IMR-90 (cell line): ENCODE data around the gene COL4A2.

ENCODE experiments used
- MXI1 ChIP-seq: IDR thresholded peaks from 2 replicates; pipeline ENCODE4 v1.6.1; 2012; ENCODE audit warnings: low read depth, mild to moderate bottlenecking, low read length, moderate library complexity, borderline replicate concordance
- POLR2A ChIP-seq: IDR thresholded peaks from 2 replicates; pipeline ENCODE4 v1.6.1; 2012; ENCODE audit warnings: mild to moderate bottlenecking, low read depth, low read length
- RAD21 ChIP-seq: IDR thresholded peaks from 2 replicates; pipeline ENCODE4 v1.6.1; 2012; ENCODE audit warnings: low read length, improper control_type of control experiment
- RFX5 ChIP-seq: IDR thresholded peaks from 2 replicates; pipeline ENCODE4 v1.8.0; 2012; ENCODE audit warnings: low read depth, mild to moderate bottlenecking, low read length, moderate library complexity
- TF ChIP-seq, protein P1 (sequence below): conservative IDR thresholded peaks from 2 replicates; pipeline ENCODE4 v1.5.1; 2012; ENCODE audit warnings: mild to moderate bottlenecking, low read depth, low read length, improper control_type of control experiment

DNA sequence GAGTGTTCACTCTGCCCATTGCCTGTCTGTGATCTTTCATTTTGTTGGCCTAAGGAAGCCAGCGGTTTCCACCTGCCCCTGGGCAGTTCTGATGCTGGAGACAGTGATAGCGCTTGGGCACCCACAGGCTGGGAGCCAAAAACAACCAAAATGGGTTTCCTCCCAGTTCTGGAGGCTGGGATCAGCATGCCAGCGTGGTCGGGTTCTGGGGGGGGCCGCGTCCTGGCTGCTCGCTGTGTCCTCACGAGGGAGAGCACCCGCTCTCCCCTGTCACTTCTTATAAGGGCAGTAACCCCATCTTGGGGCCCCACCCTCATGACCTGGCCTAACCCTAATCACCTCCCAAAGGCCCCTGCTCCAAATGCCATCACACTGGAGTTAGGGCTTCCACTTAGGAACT lies 186.5 kb downstream of the COL4A2 start:
- TF ChIP-seq RFX5 (no peak), MXI1 (no peak), POLR2A (no peak), RAD21 (no peak)
- TF ChIP-seq, protein P1, sequence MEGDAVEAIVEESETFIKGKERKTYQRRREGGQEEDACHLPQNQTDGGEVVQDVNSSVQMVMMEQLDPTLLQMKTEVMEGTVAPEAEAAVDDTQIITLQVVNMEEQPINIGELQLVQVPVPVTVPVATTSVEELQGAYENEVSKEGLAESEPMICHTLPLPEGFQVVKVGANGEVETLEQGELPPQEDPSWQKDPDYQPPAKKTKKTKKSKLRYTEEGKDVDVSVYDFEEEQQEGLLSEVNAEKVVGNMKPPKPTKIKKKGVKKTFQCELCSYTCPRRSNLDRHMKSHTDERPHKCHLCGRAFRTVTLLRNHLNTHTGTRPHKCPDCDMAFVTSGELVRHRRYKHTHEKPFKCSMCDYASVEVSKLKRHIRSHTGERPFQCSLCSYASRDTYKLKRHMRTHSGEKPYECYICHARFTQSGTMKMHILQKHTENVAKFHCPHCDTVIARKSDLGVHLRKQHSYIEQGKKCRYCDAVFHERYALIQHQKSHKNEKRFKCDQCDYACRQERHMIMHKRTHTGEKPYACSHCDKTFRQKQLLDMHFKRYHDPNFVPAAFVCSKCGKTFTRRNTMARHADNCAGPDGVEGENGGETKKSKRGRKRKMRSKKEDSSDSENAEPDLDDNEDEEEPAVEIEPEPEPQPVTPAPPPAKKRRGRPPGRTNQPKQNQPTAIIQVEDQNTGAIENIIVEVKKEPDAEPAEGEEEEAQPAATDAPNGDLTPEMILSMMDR = no peak
